GM12892 (cell line): ENCODE measurements around the gene PALLD.

Experiments used
- DNase-seq: peaks from one replicate; pipeline ENCODE4 v3.0.0; 2011; ENCODE audit not compliant: insufficient read length
- FAIRE-seq: peaks from 2 replicates; lab custom pipeline; 2011; peaks lifted over from hg19 to GRCh38; lab: Jason Lieb, UNC
- POLR2A ChIP-seq: IDR thresholded peaks from 2 replicates; pipeline ENCODE4 v1.6.1; 2011; ENCODE audit warnings: low read depth, low read length, control low read depth
- POLR2AphosphoS5 ChIP-seq: IDR thresholded peaks from 2 replicates; pipeline ENCODE4 v1.6.1; 2011; ENCODE audit warnings: low read depth, low read length, control low read depth
- TAF1 ChIP-seq: IDR thresholded peaks from 2 replicates; pipeline ENCODE4 v1.6.1; 2011; ENCODE audit warnings: low read depth, mild to moderate bottlenecking, control low read depth, low read length, borderline replicate concordance

The PALLD gene

DNA sequence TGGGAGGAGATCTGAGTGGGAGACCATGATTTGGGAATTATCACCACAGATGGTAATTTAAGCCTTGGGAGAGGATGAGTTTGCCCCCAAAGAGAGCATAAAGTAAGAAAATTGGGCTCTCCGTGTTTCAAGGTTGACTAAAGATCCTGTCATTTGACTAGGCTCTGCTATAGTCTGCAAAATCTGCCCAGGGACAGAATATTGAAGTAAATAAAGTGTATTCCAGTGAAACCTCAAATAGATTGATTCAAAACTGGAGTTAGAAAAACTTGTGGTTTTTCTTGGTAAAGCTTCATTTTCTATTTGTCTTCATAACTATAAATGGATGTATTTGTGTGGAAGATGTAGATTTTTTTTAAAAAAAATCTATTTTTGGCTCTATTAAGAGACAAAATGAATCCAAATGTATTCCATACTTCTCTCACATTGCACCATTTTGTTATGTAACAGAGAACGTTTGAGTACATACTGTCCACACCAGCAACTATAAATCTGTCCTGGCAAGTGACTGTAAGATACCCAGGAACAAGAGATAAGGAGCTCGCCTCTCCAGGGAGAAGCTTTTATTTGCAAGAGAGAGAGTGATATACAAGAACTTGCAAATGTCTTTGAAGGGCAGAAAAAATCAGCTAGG, 343.0 kb downstream of the PALLD start:
- TF ChIP-seq POLR2AphosphoS5 = no peak
- no peak for TF ChIP-seq POLR2A
- no peak for TF ChIP-seq TAF1
- no peak for FAIRE-seq
- no peak for DNase-seq

DNA sequence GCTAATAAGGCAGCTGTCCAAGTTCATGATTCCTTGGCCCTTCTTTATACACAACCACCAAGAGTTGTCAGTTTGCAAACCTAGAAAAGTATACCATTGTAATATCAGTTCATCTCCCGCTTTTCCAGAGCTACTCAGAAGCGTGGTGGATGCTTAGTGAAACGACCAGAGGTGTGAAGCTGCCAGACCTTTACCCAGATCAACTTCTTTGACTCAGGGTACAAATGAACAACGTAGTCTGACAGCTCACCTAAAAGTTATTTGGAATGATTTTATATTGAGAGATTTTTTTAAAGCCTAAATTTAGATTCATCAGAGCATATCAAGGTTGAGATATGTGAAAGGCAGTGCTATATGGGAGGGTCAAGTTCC, 343.5 kb downstream of the PALLD start:
- TF ChIP-seq TAF1 = no peak
- TF ChIP-seq POLR2A = no peak
- TF ChIP-seq POLR2AphosphoS5 = no peak
- no peak for DNase-seq
- no peak for FAIRE-seq

DNA sequence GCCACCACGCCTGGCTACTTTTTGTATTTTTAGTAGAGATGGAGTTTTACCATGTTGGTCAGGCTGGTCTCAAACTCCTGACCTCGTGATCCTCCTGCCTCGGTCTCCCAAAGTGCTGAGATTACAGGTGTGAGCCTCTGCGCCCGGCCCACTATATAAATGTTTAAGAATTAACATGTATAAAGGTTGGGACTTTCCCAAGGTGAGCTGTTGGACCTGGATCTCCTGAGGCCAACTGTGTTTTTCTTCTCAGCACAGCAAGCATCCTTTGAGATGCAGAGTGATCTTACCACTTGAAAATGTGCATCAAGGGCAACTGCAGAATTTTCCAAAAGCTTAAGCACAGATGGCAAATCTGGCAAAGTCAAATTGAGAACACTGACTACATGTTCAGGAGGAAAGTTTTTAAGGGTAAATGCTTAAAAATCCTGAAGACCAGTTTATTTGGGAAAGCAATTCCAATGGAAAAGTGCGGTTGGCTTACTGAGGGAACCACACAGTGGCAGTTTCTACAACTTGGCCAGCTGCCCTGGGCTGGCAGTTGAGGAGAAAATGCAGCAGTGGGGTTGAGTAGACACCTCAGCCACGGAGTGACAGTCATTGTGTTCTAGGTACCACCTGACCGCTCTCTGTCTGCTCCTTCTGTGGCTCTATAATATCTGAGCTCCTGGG, 344.3 kb downstream of the PALLD start:
- DNase-seq (no peak), FAIRE-seq (no peak)
- TF ChIP-seq POLR2A (no peak), POLR2AphosphoS5 (no peak), TAF1 (no peak)

GRCh38 chr4:168841672-168842019, 344.8 kb downstream of the PALLD start:
- FAIRE-seq (no peak), DNase-seq (no peak)
- TF ChIP-seq POLR2A (no peak), POLR2AphosphoS5 (no peak), TAF1 (no peak)

GRCh38 chr4:168842186-168842585, 345.3 kb downstream of the PALLD start:
- DNase-seq (no peak), FAIRE-seq (no peak)
- no peak for TF ChIP-seq POLR2AphosphoS5

GRCh38 chr4:168843635-168844034, 346.8 kb downstream of the PALLD start:
- no peak for DNase-seq
- TF ChIP-seq POLR2AphosphoS5 (no peak), POLR2A (no peak), TAF1 (no peak)
- no peak for FAIRE-seq

- no peak for TF ChIP-seq TAF1
- no peak for TF ChIP-seq POLR2AphosphoS5
- TF ChIP-seq POLR2A = no peak
- FAIRE-seq (no peak), DNase-seq (no peak)
Measured at GRCh38 chr4:168844353-168845049, 347.6 kb downstream of the PALLD start.

DNA sequence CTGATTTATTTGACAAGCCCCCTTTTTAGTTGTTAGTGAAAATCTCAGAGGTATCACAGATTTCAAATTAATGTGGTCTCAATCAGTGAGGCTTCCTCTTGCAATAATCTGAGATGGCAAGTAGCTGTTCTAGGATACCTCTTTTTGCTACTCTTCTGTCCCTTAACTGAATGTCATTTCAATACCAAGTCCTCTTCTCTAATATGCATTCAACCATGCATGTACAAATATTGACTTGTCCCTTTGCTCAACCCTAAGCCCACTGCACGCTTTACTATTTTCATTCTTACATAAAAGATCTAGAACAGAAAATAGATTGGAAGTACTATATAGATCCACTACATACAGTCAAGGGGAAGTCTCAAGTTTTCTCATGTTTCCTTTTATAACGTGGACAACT, 349.0 kb downstream of the PALLD start:
- FAIRE-seq (no peak), DNase-seq (no peak)
- TF ChIP-seq TAF1 = no peak
- TF ChIP-seq POLR2A = no peak
- no peak for TF ChIP-seq POLR2AphosphoS5

DNA sequence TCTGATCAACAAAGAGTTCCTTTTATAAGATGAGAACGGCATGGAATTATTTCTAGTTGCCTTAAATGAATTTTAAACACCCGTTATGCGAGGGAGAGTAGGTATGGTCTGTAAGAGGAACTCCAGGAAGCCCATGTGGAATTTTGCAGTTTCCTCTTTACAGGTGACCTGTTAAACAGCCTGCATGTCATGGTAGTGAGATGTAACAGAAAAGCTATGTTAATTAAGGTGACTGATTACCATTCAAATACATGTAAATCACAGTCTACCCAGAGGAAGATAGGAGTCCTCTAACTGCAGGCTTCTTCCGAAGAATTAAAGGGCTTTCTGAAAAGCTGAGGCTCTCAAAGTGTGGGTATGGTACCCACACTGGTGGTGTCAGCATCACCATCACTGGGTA, 349.6 kb downstream of the PALLD start:
- DNase-seq (no peak), FAIRE-seq (no peak)
- TF ChIP-seq POLR2AphosphoS5 = no peak
- no peak for TF ChIP-seq TAF1

- DNase-seq (no peak), FAIRE-seq (no peak)
- TF ChIP-seq POLR2AphosphoS5 (no peak), POLR2A (no peak), TAF1 (no peak)
Measured at GRCh38 chr4:168847771-168848502, 351.1 kb downstream of the PALLD start.

GRCh38 chr4:168849030-168849675, 352.3 kb downstream of the PALLD start:
- no peak for DNase-seq
- no peak for FAIRE-seq
- TF ChIP-seq POLR2A (no peak), POLR2AphosphoS5 (no peak), TAF1 (no peak)
